HCT116 (cell line): ENCODE results near the gene INSIG2. TPM values are rescaled to one million over a fixed set of nuclear protein-coding genes. Genes with fewer than 3 reads are reported as not detected.

Experiments
- ATAC-seq: fragments of 200-7000 bp; cut with Tn5 transposase; 2 replicates; pipeline ENCODE4 v1.9.1; 2020; ENCODE audit warnings: mild to moderate bottlenecking, moderate library complexity
- BruUV-seq: library from RNA; stranded (reverse); fragments of 400-500 nt; replicated peaks from 2 replicates; lab custom pipeline; 2021; lab: Mats Ljungman, UMichigan
- CTCF ChIA-PET: fragments of 300-600 bp; sonication (Branson Sonifier 250); formaldehyde crosslinking; loops from one replicate; lab custom pipeline; 2021; ENCODE audit warnings: antibody characterized with exemption; lab: Charles Lee
- POLR2A ChIA-PET: fragments of 300-600, 350-600 bp; sonication (Branson Sonifier 250); formaldehyde crosslinking; loops from one replicate; lab custom pipeline; 2021; ENCODE audit warnings: antibody characterized with exemption; lab: Charles Lee
- RAD21 ChIA-PET, 2 experiments: fragments of 300-600 bp; sonication (Branson Sonifier 250); formaldehyde crosslinking; loops; one replicate each; lab custom pipeline; 2023; ENCODE audit warnings: low total read pairs in 2 of 2; ENCODE audit not compliant: uncharacterized antibody in 2 of 2, unreplicated experiment in 2 of 2, low non-redundant PET in 1 of 2; lab: Charles Lee
- DNase-seq: peaks from one replicate; pipeline ENCODE4 v3.0.0-alpha.2; 2010; ENCODE audit warnings: low read depth, low spot score
- H2AFZ ChIP-seq: fragments of 200-600 bp; shearing (Covaris generic), sonication (generic); 2 replicates; pipeline ENCODE4 v1.6.1; 2017; ENCODE audit warnings: low read depth, mixed run types, mixed read lengths, antibody characterized with exemption, low read length; ENCODE audit not compliant: poor library complexity, severe bottlenecking
- H3K27ac ChIP-seq: 2 replicates; pipeline ENCODE4 v1.5.1; 2012; ENCODE audit warnings: low read depth, low read length
- H3K27me3 ChIP-seq: fragments of 200-600 bp; sonication (generic); 2 replicates; pipeline ENCODE4 v1.6.1; 2016; ENCODE audit warnings: mixed run types, low read length, mixed read lengths; ENCODE audit not compliant: insufficient read depth
- H3K36me3 ChIP-seq, 2 experiments: fragments of 200-500 bp in 1 of 2; fragments of 200-600 bp in 1 of 2; sonication (Bioruptor generic) in 1 of 2; sonication (generic) in 1 of 2; 2 replicates each; pipeline versions ENCODE4 v1.5.1 to v1.6.1; 2014 to 2016; ENCODE audit warnings: low read length in 2 of 2, inconsistent platforms in 1 of 2, mixed read lengths in 1 of 2, mixed run types in 1 of 2; ENCODE audit not compliant: insufficient read depth in 2 of 2, control insufficient read depth in 1 of 2
- H3K4me1 ChIP-seq, 2 experiments: fragments of 200-600 bp in 1 of 2; sonication (generic) in 1 of 2; 2 replicates each; pipeline versions ENCODE4 v1.5.1 to v1.6.1; 2012 to 2017; ENCODE audit warnings: low read length in 2 of 2, inconsistent platforms in 1 of 2, mild to moderate bottlenecking in 1 of 2, mixed read lengths in 1 of 2, mixed run types in 1 of 2, moderate library complexity in 1 of 2; ENCODE audit not compliant: insufficient read depth in 2 of 2, control insufficient read depth in 1 of 2
- H3K4me2 ChIP-seq: fragments of 200-600 bp; sonication (generic); 2 replicates; pipeline ENCODE4 v1.6.1; 2017; ENCODE audit warnings: mixed run types, low read length, mixed read lengths
- H3K4me3 ChIP-seq, 2 experiments: fragments of 200-600 bp in 1 of 2; sonication (generic) in 1 of 2; replicated peaks in 1 of 2; 2 replicates each; pipeline ENCODE4 v1.5.1; 2011 to 2016; ENCODE audit warnings: low read length in 2 of 2, control low read depth in 1 of 2, low read depth in 1 of 2, mild to moderate bottlenecking in 1 of 2, mixed read lengths in 1 of 2, mixed run types in 1 of 2
- H3K79me2 ChIP-seq: fragments of 200-600 bp; sonication (generic); 2 replicates; pipeline ENCODE4 v1.6.1; 2017; ENCODE audit warnings: mild to moderate bottlenecking, mixed run types, low read length, moderate library complexity, mixed read lengths; ENCODE audit not compliant: insufficient read depth
- H3K9ac ChIP-seq: fragments of 200-600 bp; sonication (generic); 2 replicates; pipeline ENCODE4 v1.6.1; 2016; ENCODE audit warnings: low read length, mixed read lengths
- H3K9me2 ChIP-seq: fragments of 200-600 bp; sonication (generic), shearing (Covaris generic); 2 replicates; pipeline ENCODE4 v1.6.1; 2017; ENCODE audit warnings: mixed run types, mild to moderate bottlenecking, moderate library complexity; ENCODE audit not compliant: insufficient read depth
- H3K9me3 ChIP-seq, 2 experiments: fragments of 200-500 bp in 1 of 2; fragments of 200-600 bp in 1 of 2; sonication (Bioruptor generic) in 1 of 2; sonication (generic) in 1 of 2; 2 replicates each; pipeline ENCODE4 v1.6.1; 2014 to 2017; ENCODE audit warnings: low read length in 2 of 2, mixed read lengths in 2 of 2, inconsistent platforms in 1 of 2, low read depth in 1 of 2, mild to moderate bottlenecking in 1 of 2, mixed run types in 1 of 2, moderate library complexity in 1 of 2; ENCODE audit not compliant: control insufficient read depth in 1 of 2, insufficient read depth in 1 of 2
- H4K20me1 ChIP-seq: fragments of 200-600 bp; sonication (generic), shearing (Covaris generic); 2 replicates; pipeline ENCODE4 v1.6.1; 2017; ENCODE audit warnings: mixed run types, mild to moderate bottlenecking, moderate library complexity; ENCODE audit not compliant: insufficient read depth
- CBX3 ChIP-seq: IDR thresholded peaks from 2 replicates; pipeline ENCODE4 v1.6.1; 2012; ENCODE audit warnings: low read depth
- CTCF ChIP-seq, 3 experiments: fragments of 200-600 bp in 1 of 3; sonication (generic) in 1 of 3; IDR thresholded peaks in 2 of 3; conservative IDR thresholded peaks in 1 of 3; 2 replicates each; pipeline ENCODE4 v1.5.1; 2012 to 2017; ENCODE audit warnings: low read depth in 2 of 3, low read length in 2 of 3, antibody characterized with exemption in 1 of 3, borderline replicate concordance in 1 of 3, control low read depth in 1 of 3, mild to moderate bottlenecking in 1 of 3, mixed read lengths in 1 of 3, mixed run types in 1 of 3, moderate library complexity in 1 of 3; ENCODE audit not compliant: insufficient read depth in 1 of 3
- ELF1 ChIP-seq: IDR thresholded peaks from 2 replicates; pipeline ENCODE4 v1.6.1; 2012; ENCODE audit warnings: low read depth, borderline replicate concordance
- EZH2 ChIP-seq: fragments of 200-600 bp; sonication (generic); IDR thresholded peaks from 2 replicates; pipeline ENCODE4 v1.6.1; 2017; ENCODE audit warnings: antibody characterized with exemption, mixed run types
- EZH2phosphoT487 ChIP-seq: fragments of 200-600 bp; IDR thresholded peaks from 2 replicates; pipeline ENCODE4 v1.6.1; 2018; ENCODE audit warnings: antibody characterized with exemption, borderline replicate concordance
- JUND ChIP-seq: IDR thresholded peaks from 2 replicates; pipeline ENCODE4 v1.6.1; 2012
- MAX ChIP-seq: IDR thresholded peaks from 2 replicates; pipeline ENCODE4 v1.6.1; 2012
- SIN3A ChIP-seq: IDR thresholded peaks from 2 replicates; pipeline ENCODE4 v1.6.1; 2012; ENCODE audit warnings: low read depth
- SP1 ChIP-seq: IDR thresholded peaks from 2 replicates; pipeline ENCODE4 v1.6.1; 2012; ENCODE audit warnings: low read depth
- TCF7L2 ChIP-seq: IDR thresholded peaks from 2 replicates; pipeline ENCODE4 v1.7.0; 2011; ENCODE audit warnings: borderline replicate concordance, inconsistent platforms; ENCODE audit not compliant: insufficient read depth, insufficient read length; ENCODE audit errors: extremely low read depth
- YY1 ChIP-seq: IDR thresholded peaks from 2 replicates; pipeline ENCODE4 v1.6.1; 2011; ENCODE audit warnings: low read length, low read depth, moderate library complexity, mild to moderate bottlenecking; ENCODE audit not compliant: insufficient replicate concordance; ENCODE audit errors: extremely low read depth
- ZBTB33 ChIP-seq: IDR thresholded peaks from 2 replicates; pipeline ENCODE4 v1.6.1; 2011; ENCODE audit warnings: mild to moderate bottlenecking, low read length, moderate library complexity; ENCODE audit not compliant: insufficient replicate concordance; ENCODE audit errors: extremely low read depth
- ZNF274 ChIP-seq: fragments of 200-500 bp; sonication (Bioruptor generic); IDR thresholded peaks from 2 replicates; pipeline ENCODE4 v1.6.1; 2014; ENCODE audit warnings: mild to moderate bottlenecking, low read depth, low read length, inconsistent platforms
- intact Hi-C: fragments of 100-400 bp; cut with micrococcal nuclease; formaldehyde crosslinking; loops from 2 replicates; pipeline ENCODE4 v1.10.0; 2022
- total RNA-seq: library from RNA; stranded (reverse); gene quantifications from one replicate; pipeline ENCODE4 v1.2.1, GENCODE V29; 2021; ENCODE audit not compliant: unreplicated experiment

INSIG2 gene
- total RNA-seq, 1 experiment from 2014 or later = 21.8 TPM

- H3K9me2 ChIP-seq = no peaks in the 10 kb centered on the region
- H3K4me3 ChIP-seq = no peak overlapping the region
- H3K4me1 ChIP-seq = peaks cover 0 to 24% of the 10 kb centered on the region in 2 experiments; a peak in 2 of 4 replicates
- BruUV-seq = no TSS peak
- no peaks in the 10 kb centered on the region for H3K36me3 ChIP-seq
- ATAC-seq (no peak), DNase-seq (no peak)
- ChIA-PET RAD21 (no interaction called here), POLR2A (no interaction called here), CTCF (no interaction called here)
- H2AFZ ChIP-seq = no peak overlapping the region
- H3K9me3 ChIP-seq = no peaks in the 10 kb centered on the region
- H3K4me2 ChIP-seq = no peak overlapping the region
- intact Hi-C loops = loop anchor here (5.0 to 10.0 kb wide), 3 partner anchors 173 to 605 kb away; no protein-coding TSS in a partner anchor
- no peaks in the 10 kb centered on the region for H4K20me1 ChIP-seq
- H3K27me3 ChIP-seq = no peaks in the 10 kb centered on the region
- H3K27ac ChIP-seq = no peak overlapping the region
- H3K9ac ChIP-seq = no peak overlapping the region
- no peaks in the 10 kb centered on the region for H3K79me2 ChIP-seq
- no peak for TF ChIP-seq EZH2phosphoT487
- no peak for TF ChIP-seq ZNF274
- no peak for TF ChIP-seq MAX
- TF ChIP-seq ELF1 = no peak
- no peak for TF ChIP-seq ZBTB33
- no peak for TF ChIP-seq CBX3
- no peak for TF ChIP-seq TCF7L2
Measured at GRCh38 chr2:118049816-118050140, 38.5 kb upstream of the INSIG2 start.

GRCh38 chr2:118050386-118050785, 37.9 kb upstream of the INSIG2 start:
- no peaks in the 10 kb centered on the region for H3K9me3 ChIP-seq
- no peak overlapping the region for H3K4me3 ChIP-seq
- ATAC-seq = no peak
- ChIA-PET RAD21 (no interaction called here), CTCF (interaction anchor here (1.7 kb wide), 1 partner anchor 10 kb away, joined by 4 read pairs; no protein-coding TSS in a partner anchor), POLR2A (no interaction called here)
- BruUV-seq = no TSS peak
- no peaks in the 10 kb centered on the region for H3K79me2 ChIP-seq
- no peak overlapping the region for H3K27ac ChIP-seq
- no peaks in the 10 kb centered on the region for H3K36me3 ChIP-seq
- no peak overlapping the region for H3K9ac ChIP-seq
- H3K4me1 ChIP-seq = peaks cover 0 to 24% of the 10 kb centered on the region in 2 experiments; a peak in 2 of 4 replicates
- H2AFZ ChIP-seq = no peak overlapping the region
- DNase-seq = no peak
- intact Hi-C loops = no loop called here
- no peaks in the 10 kb centered on the region for H3K9me2 ChIP-seq
- H3K27me3 ChIP-seq = no peaks in the 10 kb centered on the region
- no peaks in the 10 kb centered on the region for H4K20me1 ChIP-seq
- H3K4me2 ChIP-seq = no peak overlapping the region
- TF ChIP-seq ZBTB33 (no peak), SIN3A (no peak), EZH2phosphoT487 (no peak), EZH2 (no peak), JUND (no peak), CTCF (IDR thresholded peaks at IDR 0.05 in 2 of 3, conservative IDR thresholded peaks at IDR 0.05 in 1 of 3; ENCODE audit: borderline replicate concordance in 1 of 3, insufficient read depth in 1 of 3, low read depth in 2 of 3, low read length in 2 of 3) (no peak), SP1 (no peak), YY1 (no peak), ELF1 (no peak)
